LHCN-M2 (cell line): Measurements from ENCODE around the gene PRDX6. TPM values are rescaled to one million over a fixed set of nuclear protein-coding genes. Genes with fewer than 3 reads are reported as not detected.

Experiments
- total RNA-seq: library from RNA; depleted of rRNA; stranded (reverse); fragments of >200 nt; gene quantifications from 2 replicates; pipeline ENCODE4 v1.2.3, GENCODE V29; 2014; rRNA removed

PRDX6 gene
- total RNA-seq, 1 experiment from 2014 or later: 258 TPM

Other genes starting within 250 kb of the PRDX6 start
- not detected in 2 replicates for gene SLC9C2, start 125.7 kb downstream of the PRDX6 start, total RNA-seq
- gene TEX50, start 158.0 kb downstream of the PRDX6 start, total RNA-seq: not detected in 2 replicates
- gene ANKRD45, start 192.5 kb downstream of the PRDX6 start, total RNA-seq: 0.13 TPM in 1 of 2 replicates, not detected in the other
- gene KLHL20, start 237.6 kb downstream of the PRDX6 start, total RNA-seq: 32.8 and 33.0 TPM in 2 replicates